ENCODE results near the gene CHCHD3. TPM values are rescaled to one million over a fixed set of nuclear protein-coding genes. Genes with fewer than 3 reads are reported as not detected.

The CHCHD3 gene
- total RNA-seq, 1 experiment from 2014 or later = 89.9 TPM

DNA sequence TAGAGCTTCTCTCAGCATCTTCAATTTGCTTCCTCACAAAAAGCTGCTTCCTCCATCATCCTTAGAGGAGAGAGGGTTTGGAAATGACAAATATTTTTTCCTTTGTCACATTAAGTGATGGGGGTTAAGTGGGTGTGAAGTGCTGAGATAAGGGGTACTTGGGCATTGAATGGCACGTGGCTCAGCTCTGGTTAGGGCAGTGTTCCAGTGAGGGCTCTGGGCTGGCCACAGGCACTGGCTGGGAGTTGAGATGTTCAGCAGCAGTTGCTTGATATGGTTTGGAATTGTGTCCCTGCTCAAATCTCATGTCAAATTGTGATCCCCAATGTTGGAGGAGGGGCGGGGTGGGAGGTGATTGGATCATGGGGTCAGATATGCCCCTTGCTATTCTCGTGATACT is 33.7 kb upstream of the CHCHD3 start:
- H3K36me3 Mint-ChIP-seq (ENCODE audit: insufficient read depth, unreplicated experiment) = no peaks in the 10 kb centered on the region
- BruUV-seq (replicated peaks) = no TSS peak
- no peak for TF ChIP-seq CTCF (IDR thresholded peaks at IDR 0.05; ENCODE audit: unreplicated experiment)
- H3K4me3 Mint-ChIP-seq (ENCODE audit: low read depth, unreplicated experiment) = no peak overlapping the region
- no peaks in the 10 kb centered on the region for H3K9me3 Mint-ChIP-seq (ENCODE audit: low read depth, unreplicated experiment)
- intact Hi-C loops (cut with micrococcal nuclease; ENCODE audit: unreplicated experiment) = no loop called here
- CTCF ChIA-PET = no interaction called here
- no peaks in the 10 kb centered on the region for H3K4me1 Mint-ChIP-seq (ENCODE audit: low read depth, unreplicated experiment)
- no peak for DNase-seq
- peaks cover 73% of the 10 kb centered on the region for H3K27me3 Mint-ChIP-seq (ENCODE audit: unreplicated experiment)
- H3K27ac Mint-ChIP-seq (ENCODE audit: unreplicated experiment) = no peak overlapping the region

GRCh38 chr7:133114519-133114918 is 32.6 kb upstream of the CHCHD3 start:
- H3K27me3 Mint-ChIP-seq (ENCODE audit: unreplicated experiment) = peaks cover 73% of the 10 kb centered on the region
- H3K36me3 Mint-ChIP-seq (ENCODE audit: insufficient read depth, unreplicated experiment) = no peaks in the 10 kb centered on the region
- TF ChIP-seq CTCF (IDR thresholded peaks at IDR 0.05; ENCODE audit: unreplicated experiment) = no peak
- H3K27ac Mint-ChIP-seq (ENCODE audit: unreplicated experiment) = no peak overlapping the region
- no peak for DNase-seq
- intact Hi-C loops (cut with micrococcal nuclease; ENCODE audit: unreplicated experiment) = no loop called here
- no peaks in the 10 kb centered on the region for H3K9me3 Mint-ChIP-seq (ENCODE audit: low read depth, unreplicated experiment)
- H3K4me1 Mint-ChIP-seq (ENCODE audit: low read depth, unreplicated experiment) = no peaks in the 10 kb centered on the region
- no TSS peak for BruUV-seq (replicated peaks)
- H3K4me3 Mint-ChIP-seq (ENCODE audit: low read depth, unreplicated experiment) = no peak overlapping the region
- CTCF ChIA-PET = no interaction called here

- Mint-ChIP-seq H3K4me3 (ENCODE audit: low read depth, unreplicated experiment) (no peak overlapping the region), H3K9me3 (ENCODE audit: low read depth, unreplicated experiment) (peaks cover 3% of the 10 kb centered on the region), H3K27ac (ENCODE audit: unreplicated experiment) (no peak overlapping the region), H3K36me3 (ENCODE audit: insufficient read depth, unreplicated experiment) (no peaks in the 10 kb centered on the region), H3K4me1 (ENCODE audit: low read depth, unreplicated experiment) (no peaks in the 10 kb centered on the region), H3K27me3 (ENCODE audit: unreplicated experiment) (peaks cover 79% of the 10 kb centered on the region)
- intact Hi-C loops (cut with micrococcal nuclease; ENCODE audit: unreplicated experiment) = no loop called here
- CTCF ChIA-PET = no interaction called here
- BruUV-seq (replicated peaks) = no TSS peak
- no peak for TF ChIP-seq CTCF (IDR thresholded peaks at IDR 0.05; ENCODE audit: unreplicated experiment)
- DNase-seq = no peak
Measured at GRCh38 chr7:133112976-133113375, 31.1 kb upstream of the CHCHD3 start.

- peaks cover 3% of the 10 kb centered on the region for H3K9me3 Mint-ChIP-seq (ENCODE audit: low read depth, unreplicated experiment)
- peaks cover 79% of the 10 kb centered on the region for H3K27me3 Mint-ChIP-seq (ENCODE audit: unreplicated experiment)
- no TSS peak for BruUV-seq (replicated peaks)
- CTCF ChIA-PET = no interaction called here
- intact Hi-C loops (cut with micrococcal nuclease; ENCODE audit: unreplicated experiment) = no loop called here
- H3K27ac Mint-ChIP-seq (ENCODE audit: unreplicated experiment) = no peak overlapping the region
- DNase-seq = no peak
- no peaks in the 10 kb centered on the region for H3K36me3 Mint-ChIP-seq (ENCODE audit: insufficient read depth, unreplicated experiment)
- no peak for TF ChIP-seq CTCF (IDR thresholded peaks at IDR 0.05; ENCODE audit: unreplicated experiment)
- no peaks in the 10 kb centered on the region for H3K4me1 Mint-ChIP-seq (ENCODE audit: low read depth, unreplicated experiment)
- H3K4me3 Mint-ChIP-seq (ENCODE audit: low read depth, unreplicated experiment) = no peak overlapping the region
Measured at GRCh38 chr7:133112335-133112734, 30.4 kb upstream of the CHCHD3 start.

- no peaks in the 10 kb centered on the region for H3K4me1 Mint-ChIP-seq (ENCODE audit: low read depth, unreplicated experiment)
- TF ChIP-seq CTCF (IDR thresholded peaks at IDR 0.05; ENCODE audit: unreplicated experiment) = no peak
- H3K27ac Mint-ChIP-seq (ENCODE audit: unreplicated experiment) = no peak overlapping the region
- peaks cover 80% of the 10 kb centered on the region for H3K27me3 Mint-ChIP-seq (ENCODE audit: unreplicated experiment)
- H3K4me3 Mint-ChIP-seq (ENCODE audit: low read depth, unreplicated experiment) = no peak overlapping the region
- no TSS peak for BruUV-seq (replicated peaks)
- no peak for DNase-seq
- intact Hi-C loops (cut with micrococcal nuclease; ENCODE audit: unreplicated experiment) = no loop called here
- CTCF ChIA-PET = no interaction called here
- no peaks in the 10 kb centered on the region for H3K36me3 Mint-ChIP-seq (ENCODE audit: insufficient read depth, unreplicated experiment)
- peaks cover 3% of the 10 kb centered on the region for H3K9me3 Mint-ChIP-seq (ENCODE audit: low read depth, unreplicated experiment)
Measured at GRCh38 chr7:133110312-133110711, 28.4 kb upstream of the CHCHD3 start.

All from Calu3 (cell line).